NCI-H1417 (cell line): ENCODE measurements around the gene ENPP6.
"Not testable (repeated sequence)": the region's sequence is repeated elsewhere in the genome, so short reads cannot be mapped to it uniquely, and the experiment has no call there.

ENCODE experiments used
- DNase-seq, 3 experiments: peaks; one replicate each; lab custom pipeline; 2025; lab: John Stamatoyannopoulos, UW

Gene ENPP6

GRCh38 chr4:184061582-184061981 is 156.1 kb downstream of the ENPP6 start:
- DNase-seq: no peak

DNA sequence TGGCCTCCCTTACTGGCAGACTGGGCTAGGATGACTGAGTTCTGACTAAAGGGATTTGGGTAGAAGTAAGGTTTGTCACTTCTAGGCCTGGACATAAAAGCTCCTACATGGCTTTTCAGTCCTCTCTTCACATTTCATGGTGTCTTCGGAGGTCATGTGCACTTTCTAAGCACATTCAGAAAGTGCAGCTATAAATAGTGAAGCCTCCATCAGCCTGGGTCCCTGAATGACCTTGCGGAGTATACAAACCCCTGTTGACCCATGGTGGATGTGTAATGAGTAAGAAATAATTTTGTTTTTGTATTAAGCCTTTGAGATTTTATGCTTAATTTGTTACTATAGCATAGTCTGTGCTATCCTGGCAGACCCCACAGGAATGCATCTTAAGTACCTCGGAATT is 158.6 kb downstream of the ENPP6 start:
- no peak for DNase-seq

DNA sequence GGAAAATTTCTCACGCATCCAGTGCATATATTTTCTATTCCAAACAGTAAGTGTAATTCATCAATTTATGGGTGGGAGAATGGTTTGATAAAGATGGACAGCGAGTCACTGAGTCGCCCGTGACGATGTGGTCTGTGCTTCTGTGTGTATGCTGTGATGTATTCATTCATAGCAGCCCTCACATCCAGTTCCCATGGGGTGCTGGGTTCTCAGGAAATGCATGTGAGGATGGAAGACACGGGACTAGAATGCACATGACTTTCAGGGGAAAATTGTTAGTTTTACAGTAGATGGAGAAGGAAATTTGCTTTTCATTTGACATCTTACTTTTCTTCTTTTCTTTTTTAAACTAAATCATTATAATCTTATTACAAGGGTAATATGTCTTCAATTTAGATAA is 159.6 kb downstream of the ENPP6 start:
- no peak for DNase-seq

DNA sequence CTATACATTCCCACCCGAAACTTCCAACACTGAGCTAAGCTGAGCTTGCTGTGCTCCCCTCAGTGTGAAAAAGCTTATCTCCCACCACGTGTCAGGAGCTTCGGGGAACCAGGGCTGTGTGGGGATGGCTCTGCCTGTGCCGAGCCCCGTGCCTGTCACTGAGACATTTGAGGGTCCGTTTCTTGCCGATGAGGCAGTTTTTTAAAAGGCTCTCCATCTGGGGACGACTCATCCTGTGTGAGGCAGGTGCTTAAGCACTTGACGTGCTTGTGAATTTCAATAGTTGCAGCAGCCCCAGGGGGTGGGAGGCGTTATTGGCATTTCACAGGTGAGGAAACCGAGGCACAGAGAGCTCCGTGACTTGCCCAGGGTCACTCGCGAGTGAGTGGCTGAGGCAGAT is 160.8 kb downstream of the ENPP6 start:
- no peak for DNase-seq

GRCh38 chr4:184053434-184053833 is 164.2 kb downstream of the ENPP6 start:
- DNase-seq: no peak

DNA sequence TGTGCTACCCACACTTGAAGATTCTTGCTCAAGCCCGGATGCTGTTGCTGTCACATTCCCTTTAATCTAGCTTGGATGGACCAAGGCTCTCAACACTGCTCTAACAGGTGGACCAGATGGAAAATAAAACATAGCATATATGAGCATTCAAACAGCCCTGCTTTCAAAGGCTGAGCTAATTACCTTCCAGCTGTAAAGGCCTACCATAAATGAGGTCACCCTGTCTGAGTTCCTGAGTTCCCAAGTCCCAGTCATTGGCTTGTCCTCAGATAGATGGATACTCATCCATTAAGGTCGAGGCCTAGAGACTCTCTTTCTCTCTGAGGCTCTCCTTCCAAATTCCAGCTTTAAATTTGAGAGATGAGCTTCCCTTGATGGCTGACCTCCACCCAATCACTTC is 165.1 kb downstream of the ENPP6 start:
- DNase-seq: no peak

DNA sequence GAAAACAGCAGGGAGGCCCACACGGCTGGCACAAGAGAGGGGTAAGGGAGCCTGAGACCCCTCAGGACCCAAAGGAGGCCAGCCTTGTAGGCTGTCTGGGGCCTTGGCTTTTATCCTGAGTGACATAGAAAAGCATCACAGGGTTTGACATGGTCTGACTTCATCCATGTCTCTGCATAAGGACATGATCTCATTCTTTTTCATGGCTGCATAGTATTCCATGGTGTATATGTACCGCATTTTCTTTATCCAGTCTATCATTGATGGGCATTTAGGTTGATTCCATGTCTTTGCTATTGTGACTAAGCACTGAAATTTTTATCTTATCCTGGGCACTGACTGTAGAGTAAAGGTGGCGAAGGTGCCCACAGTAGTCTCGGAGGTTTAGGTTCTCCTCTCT is 166.4 kb downstream of the ENPP6 start:
- not testable (repeated sequence) for DNase-seq

GRCh38 chr4:184046148-184046547 is 171.5 kb downstream of the ENPP6 start:
- DNase-seq: no peak

GRCh38 chr4:184041156-184041555 is 176.5 kb downstream of the ENPP6 start:
- DNase-seq: no peak

GRCh38 chr4:184039963-184040383 is 177.7 kb downstream of the ENPP6 start:
- no peak for DNase-seq
